ENCODE measurements around the gene UBE4B. TPM values are rescaled to one million over a fixed set of nuclear protein-coding genes. Genes with fewer than 3 reads are reported as not detected.
"Not testable (repeated sequence)": the region's sequence is repeated elsewhere in the genome, so short reads cannot be mapped to it uniquely, and the experiment has no call there.

UBE4B gene
- polyA plus RNA-seq, 2 of the 4 experiments (the other 2 are of a cell fraction), result 13.5 to 15.1 TPM

- ChIA-PET CTCF (interaction anchor here (1.0 to 1.5 kb wide), 2 partner anchors 19 to 24 kb away, joined by 3 read pairs; no protein-coding TSS in a partner anchor), POLR2A (no interaction called here)
- WGBS (ENCODE audit: missing lambda C conversion rate), result 53% methylated on average over 3 of the region's 3 CpGs
- DNase-seq (ENCODE audit: low read depth in 1 of 2, low spot score in 1 of 2) (no peak), FAIRE-seq (no peak), ATAC-seq (no peak)
- H3K27ac ChIP-seq, result no peak overlapping the region
- no peak for TF ChIP-seq PBX3 (IDR thresholded peaks at IDR 0.05)
- no peak for TF ChIP-seq FOXS1 (CRISPR knock-in tag; IDR thresholded peaks at IDR 0.05)
- no peak for TF ChIP-seq CHD2 (IDR thresholded peaks at IDR 0.05; ENCODE audit: low read length, partially characterized antibody)
- no peak for TF ChIP-seq BCL3 (IDR thresholded peaks at IDR 0.05)
- TF ChIP-seq ZFP36 (IDR thresholded peaks at IDR 0.05; ENCODE audit: borderline replicate concordance, partially characterized antibody), result no peak
- TF ChIP-seq NFE2L2 (conservative IDR thresholded peaks at IDR 0.05; ENCODE audit: low read length), result no peak
- TF ChIP-seq E2F6 (IDR thresholded peaks at IDR 0.05; ENCODE audit: borderline replicate concordance, low read depth), result no peak
- no peak for TF ChIP-seq KDM1A (IDR thresholded peaks at IDR 0.05; ENCODE audit: low read depth)
- TF ChIP-seq HEYL (CRISPR knock-in tag; IDR thresholded peaks at IDR 0.05), result no peak
- TF ChIP-seq REST (IDR thresholded peaks at IDR 0.05), result no peak
- TF ChIP-seq ELK1 (IDR thresholded peaks at IDR 0.05; ENCODE audit: low read depth, low read length), result no peak
- TF ChIP-seq EHMT2 (IDR thresholded peaks at IDR 0.05; ENCODE audit: low read depth), result no peak
- no peak for TF ChIP-seq RCOR1 (IDR thresholded peaks at IDR 0.05; ENCODE audit: low read depth, low read length)
- TF ChIP-seq POLR2AphosphoS2 (conservative IDR thresholded peaks at IDR 0.05; ENCODE audit: low read length), result no peak
- TF ChIP-seq PHF8 (IDR thresholded peaks at IDR 0.05; ENCODE audit: borderline replicate concordance, low read depth), result no peak
- no peaks in the 10 kb centered on the region for H3K9me3 ChIP-seq
- no peak overlapping the region for H3K4me2 ChIP-seq
- no peaks in the 10 kb centered on the region for H3K4me1 ChIP-seq
- H3K4me3 ChIP-seq, result no peak overlapping the region
Measured at GRCh38 chr1:10020086-10020485, 12.7 kb upstream of the UBE4B start.

- CTCF ChIA-PET; H3K4me3 ChIP-seq; DNase-seq (ENCODE audit: low read depth in 1 of 2, low spot score in 1 of 2): not testable (repeated sequence)
Measured at GRCh38 chr1:10020678-10021077, 12.1 kb upstream of the UBE4B start.

GRCh38 chr1:10021992-10022391 lies 10.8 kb upstream of the UBE4B start:
- FAIRE-seq; POLR2A ChIA-PET; ATAC-seq; H3K27ac ChIP-seq; DNase-seq (ENCODE audit: low read depth in 1 of 2, low spot score in 1 of 2); H3K9me3 ChIP-seq; H3K4me2 ChIP-seq; H3K4me1 ChIP-seq; H3K4me3 ChIP-seq; CTCF ChIA-PET: not testable (repeated sequence)
- 83% methylated on average over 4 of the region's 4 CpGs for WGBS (ENCODE audit: missing lambda C conversion rate)

More at GRCh38 chr1:10020678-10021077, 12.1 kb upstream of the UBE4B start:
- H3K4me2 ChIP-seq, FAIRE-seq, POLR2A ChIA-PET, H3K4me1 ChIP-seq, ATAC-seq, H3K9me3 ChIP-seq, H3K27ac ChIP-seq: not testable (repeated sequence)
- WGBS (ENCODE audit: missing lambda C conversion rate), result 50% methylated on average over 2 of the region's 2 CpGs
